SKM-1 treated with dmso at 0.1 percent for 144 hours (cell line): ENCODE measurements around the gene MBNL2.

Source experiments
- DNase-seq: peaks from one replicate; lab custom pipeline; 2025; ENCODE audit not compliant: unreplicated experiment; lab: John Stamatoyannopoulos, UW

The MBNL2 gene, protein sequence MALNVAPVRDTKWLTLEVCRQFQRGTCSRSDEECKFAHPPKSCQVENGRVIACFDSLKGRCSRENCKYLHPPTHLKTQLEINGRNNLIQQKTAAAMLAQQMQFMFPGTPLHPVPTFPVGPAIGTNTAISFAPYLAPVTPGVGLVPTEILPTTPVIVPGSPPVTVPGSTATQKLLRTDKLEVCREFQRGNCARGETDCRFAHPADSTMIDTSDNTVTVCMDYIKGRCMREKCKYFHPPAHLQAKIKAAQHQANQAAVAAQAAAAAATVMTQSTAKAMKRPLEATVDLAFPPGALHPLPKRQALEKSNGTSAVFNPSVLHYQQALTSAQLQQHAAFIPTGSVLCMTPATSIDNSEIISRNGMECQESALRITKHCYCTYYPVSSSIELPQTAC

DNA sequence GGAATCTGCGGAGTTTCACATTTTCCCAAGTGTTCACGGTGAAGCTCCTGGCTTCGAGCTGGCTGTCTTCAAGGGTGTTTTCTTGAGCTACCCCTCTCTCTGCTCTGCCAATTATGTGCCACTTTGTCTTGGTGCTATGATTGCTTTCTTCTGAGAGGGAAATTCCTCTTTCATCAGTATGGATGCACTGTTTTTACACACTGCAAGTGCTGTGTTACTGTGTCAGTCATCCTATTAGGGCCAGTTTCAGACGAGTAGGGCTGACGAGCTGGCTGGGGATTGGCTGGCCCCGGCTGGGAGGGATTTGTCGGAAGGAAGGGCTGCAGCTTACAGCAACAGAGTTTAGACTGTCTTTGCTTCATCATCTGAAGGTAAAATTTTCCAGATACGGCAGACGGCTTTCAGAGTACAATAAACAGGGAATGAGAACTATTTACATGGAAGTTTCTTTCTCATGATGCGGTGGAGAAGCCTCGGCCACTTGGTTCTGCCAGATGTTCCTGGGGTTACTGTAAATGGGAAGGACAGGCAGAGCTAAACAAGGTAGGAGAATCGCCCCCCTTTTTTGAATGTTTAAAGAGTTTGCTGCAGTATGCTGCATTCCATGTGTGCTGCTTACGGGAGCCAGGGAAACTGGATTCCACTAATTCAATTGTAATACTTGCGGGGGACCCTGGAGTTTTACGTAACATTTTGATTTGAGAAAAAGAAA is at the start of gene MBNL2:
TSS of gene MBNL2 (plus strand) at position 345 of the 712 bp plus-strand sequence. CDS start 53,903 bp downstream, outside the sequence.
- no peak for DNase-seq

DNA sequence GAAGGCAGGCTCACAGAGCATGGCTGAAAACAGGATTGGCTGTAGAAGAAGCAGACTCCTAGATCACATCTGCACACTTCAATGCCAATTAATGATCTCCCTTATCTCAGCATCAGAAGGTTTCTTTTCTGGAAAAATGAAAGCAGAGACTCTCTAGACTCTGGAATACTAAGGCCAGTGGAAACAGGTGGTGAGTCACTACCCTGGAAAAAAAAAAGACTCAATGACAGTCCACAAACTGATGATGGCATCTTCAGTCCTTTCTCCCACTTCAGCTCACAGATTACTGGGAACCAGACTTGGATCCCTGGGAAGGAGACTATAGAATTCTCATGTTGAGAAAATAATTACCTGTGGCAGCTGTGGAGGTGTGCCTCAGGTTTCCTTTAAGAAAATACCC is 47.5 kb upstream of the MBNL2 start:
- DNase-seq, result no peak

DNA sequence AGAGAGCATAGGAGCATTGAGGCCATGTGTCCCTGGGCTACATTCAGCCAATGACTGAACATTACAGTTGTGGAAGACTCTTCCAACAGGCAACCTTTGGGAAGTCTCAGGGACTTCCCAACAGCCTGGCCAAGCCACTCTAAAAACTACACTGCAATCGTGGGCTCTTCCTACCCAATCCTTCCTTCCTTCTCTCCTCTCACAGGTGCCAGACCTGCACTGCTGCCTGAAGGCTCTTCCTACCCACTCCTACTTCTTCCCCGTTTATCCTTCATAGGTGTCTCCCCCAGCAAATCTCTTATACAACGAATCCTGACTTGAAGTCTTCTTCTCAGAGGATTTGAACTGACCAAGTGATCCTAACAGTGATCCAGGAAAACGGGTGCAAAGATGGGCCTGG is 47.1 kb upstream of the MBNL2 start:
- no peak for DNase-seq

DNA sequence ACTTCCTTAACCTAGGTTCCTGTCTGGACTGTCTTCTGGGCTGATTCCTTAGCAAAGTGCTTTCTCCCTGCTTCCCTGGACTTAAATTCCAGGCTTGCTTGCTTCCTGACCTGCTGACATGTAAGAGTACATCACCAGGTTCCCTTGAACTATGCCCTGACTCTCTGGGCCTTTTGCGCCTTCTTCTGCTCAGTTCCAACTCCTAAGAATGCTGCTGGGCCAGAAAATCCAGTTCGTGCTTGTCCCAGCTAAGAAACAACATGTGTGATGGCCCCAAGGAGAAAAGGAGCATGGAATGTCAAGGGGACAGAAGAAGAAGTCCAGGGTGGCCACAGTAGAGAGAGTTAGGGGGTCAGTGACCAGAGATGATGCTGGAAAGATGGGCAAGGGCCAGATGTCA is 42.6 kb upstream of the MBNL2 start:
- DNase-seq, result no peak

DNA sequence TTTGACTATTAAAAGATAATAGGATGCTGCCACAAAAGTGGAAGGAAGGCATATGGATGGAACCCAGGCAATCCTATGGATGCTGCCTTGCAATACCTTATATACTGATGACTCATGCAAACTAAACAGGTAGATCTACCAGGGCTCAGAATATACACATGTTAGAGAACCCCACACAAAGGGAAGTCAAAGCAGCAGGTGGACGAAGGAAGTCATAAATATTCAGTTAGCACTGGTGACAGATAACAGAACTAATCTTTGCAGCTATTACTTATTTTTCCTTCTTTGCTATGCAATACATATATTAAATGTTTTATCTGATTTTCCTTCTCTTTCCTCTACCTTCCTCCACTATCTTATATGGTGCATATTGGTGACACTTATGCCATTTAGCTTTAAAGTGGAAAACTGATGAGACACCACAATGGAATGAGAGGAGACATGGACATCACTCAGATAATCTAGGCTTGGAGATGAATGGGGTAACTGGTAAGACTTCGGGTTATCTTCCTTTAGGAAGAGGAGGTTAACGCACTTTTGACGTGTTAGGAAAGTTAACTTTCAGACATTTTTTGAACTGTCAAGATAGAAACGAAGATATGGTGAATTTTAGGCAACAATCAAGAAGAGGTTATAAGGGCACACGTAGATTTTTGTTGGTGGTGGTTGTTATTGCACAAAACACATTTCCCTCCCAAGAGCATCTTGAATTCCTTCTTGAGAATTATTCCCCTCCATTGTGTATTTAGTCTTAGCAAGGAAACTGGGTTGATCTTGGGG is 39.8 kb upstream of the MBNL2 start:
- no peak for DNase-seq

DNA sequence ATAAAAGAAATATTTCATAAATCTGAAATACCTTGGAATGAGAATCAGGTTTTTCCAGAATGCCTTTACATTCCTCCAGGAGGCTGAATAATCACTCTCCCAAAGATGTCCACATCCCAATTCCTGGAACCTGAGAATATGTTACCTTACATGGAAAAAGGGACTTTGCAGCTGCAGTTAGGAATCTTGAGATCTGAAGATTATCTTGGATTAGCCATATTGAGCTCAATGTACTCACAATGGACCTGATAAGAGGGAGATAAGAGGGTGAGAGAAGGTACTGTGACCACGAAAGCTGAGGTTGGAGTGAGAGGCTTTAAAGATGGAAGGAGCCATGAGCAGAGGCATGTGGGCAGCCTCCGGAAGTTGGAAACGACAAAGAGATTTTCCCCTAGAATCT is 36.8 kb upstream of the MBNL2 start:
- DNase-seq, result no peak

DNA sequence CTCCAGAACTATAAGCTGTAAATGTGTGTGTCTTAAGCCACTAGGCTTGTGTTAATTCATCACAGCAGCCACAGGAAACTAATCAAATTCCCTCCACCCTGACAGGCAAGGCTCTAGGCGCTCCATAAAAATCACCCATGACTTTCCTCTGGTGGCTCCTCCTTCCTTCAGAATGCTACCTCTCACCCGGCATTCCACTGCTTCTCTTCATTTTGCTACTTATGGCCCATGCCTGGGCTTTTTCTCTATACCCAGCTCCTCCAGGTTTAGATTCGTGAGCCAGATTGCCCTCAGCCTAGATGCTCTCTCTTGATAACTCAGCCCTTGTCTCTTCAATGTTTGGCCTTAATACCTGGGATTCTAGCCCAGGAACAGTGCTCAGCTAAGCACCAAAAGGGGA is 36.4 kb upstream of the MBNL2 start:
- DNase-seq, result no peak

DNA sequence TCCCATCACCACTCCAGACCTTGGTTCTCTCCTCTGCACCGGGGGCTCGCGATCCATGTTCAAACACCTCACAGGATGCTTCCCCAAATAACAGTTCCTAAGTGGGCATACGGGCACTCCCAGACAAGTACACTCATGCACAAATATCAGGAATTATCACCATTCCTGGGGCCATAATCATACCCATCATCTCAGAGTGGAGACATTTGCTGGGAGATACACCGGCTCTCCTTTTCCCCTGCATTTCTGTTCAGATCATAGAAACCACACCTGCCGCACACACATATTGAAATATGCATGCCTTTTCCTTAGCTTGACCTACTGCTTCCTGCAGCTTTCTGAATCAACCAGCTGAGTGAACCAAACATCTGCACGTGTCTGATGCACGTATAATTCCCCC is 33.9 kb upstream of the MBNL2 start:
- no peak for DNase-seq

DNA sequence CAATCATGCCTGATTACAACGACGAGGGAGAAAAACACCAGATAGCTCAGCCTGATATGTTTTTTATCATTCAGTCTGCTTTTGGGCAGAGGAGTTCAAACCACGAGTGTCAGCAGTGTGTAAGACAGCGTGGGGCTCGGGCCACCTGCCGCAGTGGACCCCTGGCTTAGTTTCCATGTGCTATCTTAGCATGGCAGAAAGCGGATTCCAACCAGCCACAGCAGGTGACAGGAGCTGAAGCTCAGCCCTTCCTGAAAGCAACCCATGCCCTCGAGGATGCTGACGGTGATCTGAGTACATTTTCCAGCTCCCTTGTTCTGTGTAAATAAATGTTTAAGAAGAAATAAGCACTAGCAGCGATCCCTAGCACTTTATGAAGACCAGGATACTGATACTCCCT is 32.2 kb upstream of the MBNL2 start:
- DNase-seq, result no peak

DNA sequence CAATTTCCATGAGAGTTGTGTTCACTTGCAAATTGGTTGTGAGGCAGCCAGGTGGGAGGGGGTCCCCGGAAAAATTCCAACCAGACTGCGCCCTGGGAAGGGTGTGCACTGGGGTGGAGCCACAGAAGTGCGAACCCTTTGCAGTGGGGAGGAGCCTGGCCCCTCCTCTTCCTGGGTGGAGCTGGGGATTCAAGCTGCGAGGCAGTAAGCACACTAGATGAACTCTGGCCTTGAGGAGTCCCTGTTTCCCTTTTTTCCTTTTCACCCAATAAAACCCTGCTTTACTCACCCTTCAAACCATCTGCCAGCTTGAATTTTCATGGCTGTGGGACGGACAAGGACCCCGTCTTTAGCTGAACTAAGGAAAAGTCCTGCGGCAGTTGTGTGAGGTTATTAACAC is 31.0 kb upstream of the MBNL2 start:
- no peak for DNase-seq

DNA sequence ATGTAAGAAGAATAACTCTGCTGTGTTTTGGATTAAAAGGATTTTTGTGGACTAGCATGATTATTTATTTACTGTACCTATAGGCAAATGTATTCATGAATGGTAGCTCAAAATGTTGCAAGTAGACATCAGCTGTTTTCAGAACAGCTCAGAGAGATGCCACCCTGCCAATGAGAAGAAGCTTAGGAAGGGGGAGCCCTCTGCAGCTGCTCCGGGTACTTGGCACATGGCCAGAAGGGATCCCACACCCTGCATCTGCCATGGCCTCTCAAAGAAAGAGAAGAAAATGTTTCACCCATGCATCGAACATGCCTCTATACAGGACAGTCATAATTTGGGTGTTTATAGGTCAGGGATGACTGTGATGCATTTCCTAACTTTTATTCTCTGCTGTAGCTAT is 30.5 kb upstream of the MBNL2 start:
- DNase-seq, result no peak

DNA sequence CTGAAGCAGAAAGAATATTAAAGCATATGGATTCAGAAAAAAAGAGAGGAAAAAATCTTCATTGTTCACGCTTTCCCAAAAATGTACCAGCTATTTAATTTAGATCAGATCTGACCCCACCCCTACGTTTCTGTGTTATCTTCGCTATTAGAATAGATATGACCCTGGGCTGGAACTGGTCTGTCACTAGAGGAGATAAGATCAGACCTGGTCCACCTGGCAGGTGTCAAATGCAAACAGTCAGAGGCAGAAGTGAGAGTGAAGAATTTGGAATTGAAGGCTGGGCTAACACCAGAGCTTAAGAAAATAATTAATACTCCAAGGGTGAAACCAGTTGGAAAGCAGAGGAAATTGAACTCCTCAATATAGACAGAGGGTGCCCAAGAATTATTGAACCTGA is 30.0 kb upstream of the MBNL2 start:
- DNase-seq, result no peak

DNA sequence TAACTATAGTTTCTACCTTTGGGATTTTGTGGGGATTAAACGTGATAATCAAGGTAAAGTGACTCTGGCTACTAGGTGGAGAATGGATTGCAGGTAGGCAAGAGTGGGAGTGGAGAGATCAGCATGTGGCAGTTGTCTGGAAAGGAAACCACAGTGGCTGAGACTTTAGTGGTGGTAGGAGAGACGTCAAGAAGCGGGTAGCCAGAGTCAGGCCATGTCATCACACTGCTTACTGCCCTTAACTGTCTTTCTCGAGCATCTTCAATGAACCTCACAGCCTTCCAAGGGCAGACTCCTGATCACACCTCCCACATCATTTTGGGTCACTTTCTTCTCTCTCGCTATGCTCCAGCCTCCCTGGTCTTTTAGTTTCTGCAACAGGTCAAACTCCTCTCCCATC is 28.6 kb upstream of the MBNL2 start:
- DNase-seq, result no peak

DNA sequence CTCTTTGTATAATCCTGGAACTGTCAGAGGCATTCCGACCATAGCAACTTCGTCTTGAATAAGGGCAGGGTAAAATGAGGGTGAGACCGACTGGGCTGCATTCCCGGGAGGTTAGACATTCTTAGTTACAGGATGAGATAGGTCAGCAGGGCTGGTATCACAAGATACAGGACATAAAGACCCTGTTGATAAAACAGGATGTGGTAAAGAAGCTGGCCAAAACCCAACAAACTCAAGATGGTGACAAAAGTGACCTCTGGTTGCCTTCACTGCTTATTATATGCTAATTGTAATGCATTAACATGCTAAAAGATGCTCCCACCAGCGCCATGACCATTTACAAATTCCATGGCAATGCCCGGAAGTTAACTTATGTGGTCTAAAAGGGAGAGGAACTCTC is 27.7 kb upstream of the MBNL2 start:
- DNase-seq, result no peak

DNA sequence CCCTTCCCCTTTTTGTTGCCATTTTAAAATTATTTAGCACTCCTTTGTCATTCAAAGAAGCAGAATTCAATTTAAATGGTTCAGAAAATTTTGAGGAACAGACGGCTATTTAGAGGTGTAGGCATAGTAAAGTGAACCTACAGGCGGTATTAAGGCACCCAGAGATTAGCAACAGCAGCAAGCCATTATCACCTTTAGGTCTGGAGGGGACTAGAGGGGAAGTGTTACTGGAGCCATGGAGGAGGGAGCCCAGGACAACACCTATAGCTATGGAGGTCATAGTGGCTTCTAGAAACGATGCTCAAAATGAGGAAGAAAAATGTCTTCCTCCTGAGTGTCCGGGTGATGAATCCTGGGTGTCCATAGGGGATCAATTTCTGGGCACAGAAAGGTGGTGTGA is 25.8 kb upstream of the MBNL2 start:
- DNase-seq, result no peak

DNA sequence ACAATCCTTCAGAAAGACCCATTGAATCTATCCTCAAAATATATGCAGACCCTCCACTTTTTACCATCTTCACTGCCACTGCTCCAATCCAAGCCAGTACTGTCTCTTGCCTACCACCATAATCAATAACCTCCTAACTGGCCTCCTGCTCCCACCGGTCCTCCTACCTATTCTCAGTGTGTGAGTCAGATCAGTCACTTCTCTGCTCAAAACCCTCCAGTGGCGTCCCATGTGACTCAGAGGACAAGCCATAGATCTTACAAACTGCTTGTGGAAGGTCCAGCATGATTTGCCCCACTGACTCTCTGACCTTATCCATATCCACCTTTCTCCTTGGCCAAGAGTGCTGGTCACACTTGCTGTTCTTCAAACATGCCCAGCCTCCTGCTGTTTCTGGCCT is 23.4 kb upstream of the MBNL2 start:
- no peak for DNase-seq

DNA sequence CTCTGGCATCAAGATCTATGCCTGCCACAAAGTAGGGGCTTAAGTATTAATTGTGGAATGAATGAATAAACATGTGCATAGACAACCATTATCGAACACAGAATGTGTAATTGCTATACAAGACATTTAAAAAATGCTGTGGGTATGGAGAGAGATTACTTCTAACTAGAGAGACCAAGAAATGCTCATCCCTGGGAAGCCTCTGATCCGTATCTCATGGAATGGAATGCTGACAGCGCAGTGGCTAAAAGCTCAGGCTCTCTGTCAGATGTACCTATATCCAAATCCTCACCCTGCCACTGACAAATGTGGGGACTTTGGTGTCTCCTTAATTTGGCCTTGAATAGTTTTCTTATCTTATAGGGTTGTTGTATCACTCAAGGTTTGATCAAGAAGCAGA is 22.7 kb upstream of the MBNL2 start:
- no peak for DNase-seq

DNA sequence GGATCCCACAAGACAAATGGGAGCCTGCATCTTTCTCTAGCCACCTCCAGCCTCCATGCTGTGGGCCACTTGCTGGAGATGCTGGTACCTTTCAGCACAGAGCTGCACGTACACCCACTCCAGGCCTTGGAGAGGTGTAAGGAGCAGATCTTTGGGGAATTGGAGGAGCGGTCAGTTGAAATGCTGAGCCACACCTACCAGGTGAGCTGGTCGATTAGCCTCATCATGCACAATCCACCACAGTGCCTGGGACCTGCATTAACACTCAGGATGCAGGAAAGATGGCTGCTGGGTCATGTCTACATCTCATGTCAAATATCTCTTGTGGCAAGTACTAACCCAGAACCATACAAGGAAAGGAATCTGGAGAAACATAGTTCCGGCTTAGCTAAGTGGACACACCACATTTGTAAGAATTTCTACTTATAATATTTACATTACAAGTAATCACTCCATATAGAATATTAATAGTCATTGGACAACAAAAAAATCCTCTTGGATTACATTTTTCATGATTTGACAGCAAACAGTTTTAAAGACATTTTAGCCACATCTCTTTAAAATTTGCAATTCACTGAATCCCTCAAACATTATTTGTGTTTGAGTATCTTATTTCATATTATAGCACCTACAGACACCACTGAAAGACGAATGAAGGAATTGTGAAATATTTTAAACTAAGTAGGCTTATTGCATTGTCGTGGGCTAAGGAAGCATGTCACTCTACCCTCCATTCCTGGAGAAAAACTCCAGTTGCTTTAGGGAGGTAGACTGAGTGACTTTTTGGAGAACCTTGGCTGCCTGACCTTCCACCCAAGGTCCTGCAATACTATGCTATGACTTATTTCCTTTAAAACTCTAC is 21.8 kb upstream of the MBNL2 start:
- no peak for DNase-seq

DNA sequence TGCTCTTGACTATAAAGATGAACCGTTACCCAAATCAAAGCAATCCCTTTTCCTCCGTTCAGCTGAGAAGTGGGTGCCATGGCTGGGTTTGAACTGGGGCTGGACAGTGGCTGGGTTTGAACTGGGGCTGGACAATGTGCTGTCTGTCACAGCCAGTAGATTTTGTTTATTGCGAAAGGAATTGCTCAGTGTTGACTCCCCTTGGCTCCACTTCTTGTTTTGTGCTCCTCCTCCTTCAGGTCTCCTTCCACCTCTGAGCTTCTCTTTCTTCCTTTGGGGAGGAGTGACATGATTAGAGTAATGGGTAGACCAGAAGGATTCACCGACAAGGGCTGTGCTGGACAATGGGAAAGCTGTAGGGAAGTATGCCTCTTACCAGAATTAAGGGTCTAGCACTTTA is 19.4 kb upstream of the MBNL2 start:
- no peak for DNase-seq

DNA sequence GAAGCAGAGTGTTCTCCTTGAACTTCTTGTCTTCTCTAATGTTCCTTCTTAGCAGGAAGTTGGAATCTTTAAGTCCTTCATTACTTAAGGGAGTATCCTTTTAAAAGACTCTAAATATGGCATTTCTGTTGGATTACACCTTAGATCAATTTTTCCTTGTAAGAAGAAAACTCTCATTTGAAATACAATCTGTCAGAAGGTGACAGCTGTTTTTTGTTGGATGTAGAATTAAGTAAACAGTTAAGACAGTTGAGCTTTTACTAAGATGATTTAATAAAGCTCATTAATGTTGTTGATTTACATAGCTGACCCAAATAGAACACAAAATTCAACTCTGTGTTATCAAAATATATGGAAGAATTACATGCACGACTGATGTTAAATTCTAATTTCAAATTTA is 16.7 kb upstream of the MBNL2 start:
- DNase-seq, result no peak

DNA sequence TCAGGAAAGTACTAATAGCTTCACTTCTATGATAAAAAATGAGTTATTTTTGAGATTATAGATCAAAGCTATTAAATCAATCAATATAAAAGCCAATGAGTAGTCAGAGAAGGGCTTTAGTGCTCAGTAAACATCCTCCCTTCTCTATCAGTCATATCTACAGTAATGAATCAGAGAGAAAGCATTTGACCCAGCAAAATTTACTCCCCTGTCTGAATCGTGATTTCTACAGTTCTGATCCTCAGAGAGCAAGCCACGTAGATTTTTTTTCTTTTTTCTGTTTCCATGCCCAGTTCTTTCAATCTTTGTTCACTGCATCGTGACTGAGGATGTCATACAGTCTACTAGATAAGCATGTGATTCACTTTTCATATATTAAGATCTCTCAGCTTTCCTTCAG is 16.2 kb upstream of the MBNL2 start:
- DNase-seq, result no peak
